H1 (cell line): ENCODE measurements around the gene TUT4. TPM values are rescaled to one million over a fixed set of nuclear protein-coding genes. Genes with fewer than 3 reads are reported as not detected.

ENCODE experiments used
- CTCF ChIA-PET: fragments of 300-600 bp; sonication (Branson Sonifier 250); formaldehyde crosslinking; loops from one replicate; lab custom pipeline; 2021; ENCODE audit not compliant: partially characterized antibody; lab: Charles Lee
- POLR2A ChIA-PET: fragments of 300-600 bp; sonication (Branson Sonifier 250); formaldehyde crosslinking; loops from one replicate; lab custom pipeline; 2021; ENCODE audit warnings: inconsistent platforms; ENCODE audit not compliant: partially characterized antibody; lab: Charles Lee
- DNase-seq, 2 experiments: peaks; one replicate each; pipeline versions ENCODE4 v3.0.0 to v3.0.0-alpha.2; 2010 to 2022; ENCODE audit warnings: low spot score in 2 of 2, low read depth in 1 of 2, mixed read lengths in 1 of 2
- FAIRE-seq: peaks from 2 replicates; lab custom pipeline; 2011; peaks lifted over from hg19 to GRCh38; lab: Jason Lieb, UNC
- H2AFZ ChIP-seq: 2 replicates; pipeline ENCODE4 v1.8.1; 2012; ENCODE audit warnings: low read length, inconsistent platforms
- H2AK5ac ChIP-seq: 2 replicates; pipeline ENCODE4 v1.6.1; 2013; ENCODE audit warnings: low read depth, low read length
- H2BK120ac ChIP-seq: replicated peaks from 2 replicates; pipeline ENCODE3; 2013; ENCODE audit warnings: low read depth, low read length, inconsistent platforms
- H2BK12ac ChIP-seq: 2 replicates; pipeline ENCODE4 v1.6.1; 2013; ENCODE audit warnings: low read depth, low read length
- H2BK15ac ChIP-seq: 2 replicates; pipeline ENCODE4 v1.6.1; 2013; ENCODE audit warnings: low read length
- H2BK20ac ChIP-seq: 2 replicates; pipeline ENCODE4 v1.6.1; 2013; ENCODE audit warnings: low read length
- H2BK5ac ChIP-seq: 2 replicates; pipeline ENCODE4 v1.6.1; 2013; ENCODE audit warnings: low read depth, low read length
- H3K14ac ChIP-seq: 2 replicates; pipeline ENCODE4 v1.6.1; 2013; ENCODE audit warnings: inconsistent platforms; ENCODE audit not compliant: insufficient read length
- H3K18ac ChIP-seq: 2 replicates; pipeline ENCODE4 v1.6.1; 2013; ENCODE audit warnings: low read length; ENCODE audit errors: extremely low read depth
- H3K23ac ChIP-seq: 2 replicates; pipeline ENCODE4 v1.6.1; 2013; ENCODE audit warnings: inconsistent platforms; ENCODE audit not compliant: insufficient read length
- H3K23me2 ChIP-seq: 2 replicates; pipeline ENCODE4 v1.6.1; 2013; ENCODE audit warnings: low read depth, low read length
- H3K27ac ChIP-seq: 2 replicates; pipeline ENCODE4 v1.6.1; 2011; ENCODE audit warnings: low read depth, low read length, inconsistent platforms
- H3K27me3 ChIP-seq, 4 experiments: replicated peaks in 1 of 4; 1 replicate in 1 of 4; 2 replicates in 3 of 4; pipeline versions ENCODE4 v1.6.1 to v1.8.1; 2011 to 2013; ENCODE audit warnings: low read length in 3 of 4, mild to moderate bottlenecking in 3 of 4, inconsistent platforms in 2 of 4, mixed read lengths in 2 of 4, moderate library complexity in 1 of 4; ENCODE audit not compliant: control insufficient read depth in 3 of 4, insufficient read depth in 3 of 4; ENCODE audit errors: extremely low read depth in 1 of 4
- H3K36me3 ChIP-seq, 4 experiments: 2 replicates each; pipeline versions ENCODE4 v1.6.1 to v1.8.1; 2011 to 2013; ENCODE audit warnings: mild to moderate bottlenecking in 4 of 4, low read length in 3 of 4, moderate library complexity in 2 of 4, control low read depth in 1 of 4, inconsistent platforms in 1 of 4; ENCODE audit not compliant: insufficient read depth in 4 of 4, control insufficient read depth in 2 of 4
- H3K4ac ChIP-seq: replicated peaks from 2 replicates; pipeline ENCODE3; 2013; ENCODE audit warnings: low read length, low read depth, mixed read lengths, inconsistent platforms; ENCODE audit not compliant: insufficient read length
- H3K4me1 ChIP-seq, 4 experiments: replicated peaks in 1 of 4; 1 replicate in 1 of 4; 2 replicates in 3 of 4; pipeline versions ENCODE4 v1.6.1 to v1.8.1; 2011 to 2013; ENCODE audit warnings: low read length in 3 of 4, inconsistent platforms in 2 of 4, mixed read lengths in 1 of 4; ENCODE audit not compliant: insufficient read depth in 4 of 4, control insufficient read depth in 3 of 4
- H3K4me2 ChIP-seq, 2 experiments: 2 replicates each; pipeline versions ENCODE4 v1.6.1 to v1.8.1; 2011 to 2013; ENCODE audit warnings: low read depth in 2 of 2, low read length in 2 of 2, control low read depth in 1 of 2, inconsistent platforms in 1 of 2, mild to moderate bottlenecking in 1 of 2; ENCODE audit not compliant: insufficient read depth in 1 of 2
- H3K4me3 ChIP-seq, 4 experiments: fragments of 200-600, 300-600 bp in 1 of 4; sonication (generic), shearing (Covaris generic), sonication (Bioruptor Twin) in 1 of 4; 2 replicates each; pipeline versions ENCODE4 v1.5.1 to v1.8.1; 2011 to 2016; ENCODE audit warnings: low read length in 4 of 4, low read depth in 3 of 4, control low read depth in 2 of 4, inconsistent platforms in 2 of 4, mild to moderate bottlenecking in 2 of 4, mixed read lengths in 1 of 4, moderate library complexity in 1 of 4; ENCODE audit not compliant: insufficient read depth in 2 of 4; ENCODE audit errors: extremely low read depth in 1 of 4
- H3K56ac ChIP-seq: replicated peaks from 2 replicates; pipeline ENCODE3; 2013; ENCODE audit warnings: low read depth, mild to moderate bottlenecking, mixed read lengths, low read length, inconsistent platforms; ENCODE audit not compliant: insufficient read length
- H3K79me1 ChIP-seq: 2 replicates; pipeline ENCODE4 v1.6.1; 2013; ENCODE audit warnings: low read depth, low read length, control low read depth
- H3K79me2 ChIP-seq, 2 experiments: 2 replicates each; pipeline versions ENCODE4 v1.6.1 to v1.8.1; 2012 to 2013; ENCODE audit warnings: low read length in 2 of 2, mild to moderate bottlenecking in 2 of 2, inconsistent platforms in 1 of 2; ENCODE audit not compliant: insufficient read depth in 2 of 2, control insufficient read depth in 1 of 2
- H3K9ac ChIP-seq, 4 experiments: replicated peaks in 1 of 4; 1 replicate in 1 of 4; 2 replicates in 3 of 4; pipeline versions ENCODE4 v1.6.1 to v1.8.1; 2011 to 2013; ENCODE audit warnings: low read depth in 3 of 4, low read length in 3 of 4, control low read depth in 2 of 4, mild to moderate bottlenecking in 2 of 4, moderate library complexity in 2 of 4, inconsistent platforms in 1 of 4; ENCODE audit errors: extremely low read depth in 1 of 4
- H3K9me3 ChIP-seq, 2 experiments: 2 replicates each; pipeline versions ENCODE4 v1.6.1 to v1.8.1; 2012 to 2013; ENCODE audit warnings: mild to moderate bottlenecking in 2 of 2, moderate library complexity in 2 of 2, control low read depth in 1 of 2, inconsistent platforms in 1 of 2, low read depth in 1 of 2, low read length in 1 of 2, mixed read lengths in 1 of 2; ENCODE audit not compliant: insufficient read depth in 2 of 2
- H4K20me1 ChIP-seq, 2 experiments: replicated peaks in 1 of 2; 2 replicates each; pipeline versions ENCODE3 to v1.8.1; 2011 to 2013; ENCODE audit warnings: inconsistent platforms in 2 of 2, low read length in 2 of 2, mild to moderate bottlenecking in 1 of 2; ENCODE audit not compliant: insufficient read depth in 2 of 2, control insufficient read depth in 1 of 2
- H4K5ac ChIP-seq: 2 replicates; pipeline ENCODE4 v1.6.1; 2013; ENCODE audit warnings: low read length, low read depth, mixed read lengths, inconsistent platforms; ENCODE audit not compliant: insufficient read length
- H4K8ac ChIP-seq: 2 replicates; pipeline ENCODE4 v1.8.0; 2013; ENCODE audit warnings: mild to moderate bottlenecking, moderate library complexity, low read length, inconsistent platforms; ENCODE audit not compliant: insufficient read depth; ENCODE audit errors: extremely low read depth
- H4K91ac ChIP-seq: replicated peaks from 2 replicates; pipeline ENCODE3; 2013; ENCODE audit warnings: low read length, mixed read lengths, inconsistent platforms; ENCODE audit not compliant: insufficient read length
- GABPA ChIP-seq: IDR thresholded peaks from 2 replicates; pipeline ENCODE4 v1.6.1; 2011; ENCODE audit warnings: mild to moderate bottlenecking, low read length, moderate library complexity, borderline replicate concordance; ENCODE audit not compliant: insufficient read depth
- HDAC2 ChIP-seq, 2 experiments: fragments of 300-600 bp in 1 of 2; sonication (generic) in 1 of 2; IDR thresholded peaks; 2 replicates each; pipeline ENCODE4 v1.6.1; 2011 to 2012; ENCODE audit warnings: low read depth in 2 of 2, low read length in 2 of 2, mild to moderate bottlenecking in 2 of 2, moderate library complexity in 2 of 2, borderline replicate concordance in 1 of 2, inconsistent platforms in 1 of 2
- HDAC6 ChIP-seq: IDR thresholded peaks from one replicate; pipeline ENCODE4 v1.7.1; 2012; ENCODE audit warnings: low read depth, mild to moderate bottlenecking, inconsistent platforms, low read length, moderate library complexity
- POLR2AphosphoS5 ChIP-seq: IDR thresholded peaks from 2 replicates; pipeline ENCODE4 v1.6.1; 2011; ENCODE audit warnings: low read depth, low read length
- RAD21 ChIP-seq, 2 experiments: IDR thresholded peaks in 1 of 2; conservative IDR thresholded peaks in 1 of 2; 2 replicates each; pipeline ENCODE4 v1.6.1; 2011; ENCODE audit warnings: low read depth in 2 of 2, low read length in 2 of 2, improper control_type of control experiment in 1 of 2, inconsistent platforms in 1 of 2, mild to moderate bottlenecking in 1 of 2, moderate library complexity in 1 of 2
- RBBP5 ChIP-seq: IDR thresholded peaks from 2 replicates; pipeline ENCODE4 v1.7.1; 2012; ENCODE audit warnings: low read depth, mild to moderate bottlenecking, inconsistent platforms, low read length, moderate library complexity, borderline replicate concordance
- TAF1 ChIP-seq: IDR thresholded peaks from 2 replicates; pipeline ENCODE4 v1.6.1; 2011; ENCODE audit warnings: mild to moderate bottlenecking, low read depth, low read length
- TCF12 ChIP-seq: IDR thresholded peaks from 2 replicates; pipeline ENCODE4 v1.6.1; 2011; ENCODE audit warnings: low read depth, mild to moderate bottlenecking, low read length
- WGBS, 2 experiments: shearing (Covaris generic) in 1 of 2; methylation state at CpG; one replicate each; pipeline versions ENCODE4 v1.1.6 to v1.1.7; 2013 to 2015; ENCODE audit warnings: low lambda C conversion rate in 2 of 2, mixed read lengths in 2 of 2, inconsistent platforms in 1 of 2, low coverage in 1 of 2, missing lambda C conversion rate in 1 of 2; ENCODE audit not compliant: insufficient replicate concordance in 2 of 2, insufficient coverage in 1 of 2, insufficient read length in 1 of 2; ENCODE audit errors: extremely low coverage in 1 of 2, missing lambda C conversion rate in 1 of 2; 5-methylcytosine and 5-hydroxymethylcytosine counted together
- polyA plus RNA-seq, 7 experiments: library from polyadenylated mRNA; depleted of rRNA in 3 of 7; stranded (reverse) in 5 of 7; unstranded in 2 of 7; fragments of >200 nt in 5 of 7; fragments of 200-250 nt in 2 of 7; gene quantifications; 1 replicate in 5 of 7; 2 replicates in 1 of 7; 4 replicates in 1 of 7; pipeline versions ENCODE4 v1.2.1 to v1.2.3, GENCODE V29; 2011 to 2013; ENCODE audit warnings: missing spikeins in 2 of 7, mixed read lengths in 2 of 7
- total RNA-seq: library from RNA; stranded (reverse); fragmentation: NEBNext Ultra II Directional; extraction: Animal tissue kit (Norgen Biotek cat#: 25700); gene quantifications from 2 replicates; pipeline ENCODE4 v1.2.1, GENCODE V29; 2021

The TUT4 gene
- total and polyA plus RNA-seq, 2 of the 8 experiments (the other 6 are each of a cell fraction or from before 2014, with no cell fraction given), result 54.5 to 63.3 TPM

DNA sequence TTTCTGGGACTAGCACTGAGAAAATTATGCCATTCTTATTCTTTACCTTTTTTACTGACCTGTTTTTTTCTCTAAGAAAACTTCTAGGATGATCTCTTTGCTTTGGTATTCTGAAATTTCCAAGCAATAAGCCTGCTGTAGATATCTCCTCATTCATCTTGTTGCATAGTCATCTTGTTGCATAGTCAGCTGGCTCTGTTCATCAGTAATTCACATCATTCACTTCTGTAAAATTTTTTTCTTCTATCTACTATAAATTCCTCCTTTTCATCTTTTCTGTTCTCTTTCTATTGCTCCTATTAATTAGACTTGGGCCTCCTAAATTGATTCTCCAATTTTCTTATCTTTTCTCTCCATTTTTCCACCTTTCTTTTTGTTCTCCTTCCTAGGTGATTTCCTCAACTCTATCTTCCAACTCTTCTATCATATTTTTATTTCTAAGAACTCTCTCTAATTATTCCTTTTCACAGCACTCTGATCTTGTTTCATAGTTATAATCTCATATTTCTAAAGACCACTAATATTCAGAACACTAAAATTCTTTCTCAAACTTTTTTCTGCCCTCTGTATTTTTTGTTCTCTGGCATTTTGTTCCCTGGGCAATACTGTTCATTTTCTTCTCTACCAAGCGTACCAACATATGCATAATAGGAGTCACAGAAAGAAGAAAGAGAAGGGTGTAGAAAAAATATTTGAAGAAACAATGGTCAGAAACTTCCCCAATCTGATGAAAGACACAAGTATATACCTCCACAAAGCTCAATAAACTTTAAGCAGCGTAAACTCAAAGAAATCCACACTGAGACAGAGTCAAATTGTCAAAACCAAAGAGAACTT, 17.7 kb downstream of the TUT4 start:
- 95% methylated on average over 2 of the region's 2 CpGs; no CpG with 5 or more reads in 1 of the 2 experiments for WGBS, 2 experiments
- no peak for DNase-seq
- Histone ChIP-seq H2AFZ (no peak overlapping the region), H3K4me1 (no peaks in the 10 kb centered on the region; a peak in 1 of 7 replicates), H4K20me1 (no peaks in the 10 kb centered on the region), H4K91ac (no peak overlapping the region), H3K9me3 (no peaks in the 10 kb centered on the region; a peak in 1 of 4 replicates), H2BK5ac (no peak overlapping the region), H3K18ac (no peak overlapping the region), H3K14ac (no peak overlapping the region), H2BK15ac (no peak overlapping the region), H2AK5ac (no peak overlapping the region), H3K4me3 (no peak overlapping the region), H3K27me3 (no peaks in the 10 kb centered on the region)
- TF ChIP-seq HDAC6 (no peak), HDAC2 (IDR thresholded peaks at IDR 0.05; ENCODE audit: borderline replicate concordance in 1 of 2, low read depth in 2 of 2, low read length in 2 of 2) (no peak), RAD21 (IDR thresholded peaks at IDR 0.05 in 1 of 2, conservative IDR thresholded peaks at IDR 0.05 in 1 of 2; ENCODE audit: low read depth in 2 of 2, low read length in 2 of 2) (no peak), TCF12 (no peak), GABPA (no peak), RBBP5 (no peak), TAF1 (no peak), POLR2AphosphoS5 (no peak)
- TF ChIP-seq, all 59 proteins: peak for 0
- H3K4ac ChIP-seq, result no peak overlapping the region
- H3K27ac ChIP-seq, result no peak overlapping the region
- no peak overlapping the region for H2BK12ac ChIP-seq
- no peaks in the 10 kb centered on the region for H3K23me2 ChIP-seq
- H3K9ac ChIP-seq, result no peak overlapping the region
- H3K79me1 ChIP-seq, result peaks cover 6% of the 10 kb centered on the region
- no peak for FAIRE-seq
- POLR2A ChIA-PET, result interaction anchor here (1.8 kb wide), 1 partner anchor 16 kb away, joined by 3 read pairs; no protein-coding TSS in a partner anchor
- H3K56ac ChIP-seq, result no peak overlapping the region
- no peak overlapping the region for H4K8ac ChIP-seq
- no peak overlapping the region for H3K4me2 ChIP-seq
- H3K79me2 ChIP-seq, result peaks cover 0 to 95% of the 10 kb centered on the region in 2 experiments; a peak in 3 of 4 replicates
- H2BK120ac ChIP-seq, result no peak overlapping the region
- no peak overlapping the region for H4K5ac ChIP-seq
- no peak overlapping the region for H2BK20ac ChIP-seq
- CTCF ChIA-PET, result no interaction called here
- no peak overlapping the region for H3K23ac ChIP-seq
- H3K36me3 ChIP-seq, result no peaks in the 10 kb centered on the region
